ENCODE data around the gene OR5P2.

GRCh38 chr11:7830740-7831139 lies 34.0 kb upstream of the OR5P2 start, which contains the start of gene OR5P3:
- TF ChIP-seq CTCF (IDR thresholded peaks at IDR 0.05) (no peak), POLR2A (IDR thresholded peaks at IDR 0.05) (no peak)
